T-helper 2 cell treated with Interferon-gamma antibody and Interleukin-4, amounts not matched to agents 5 μg/mL and 100 μg/mL, for 36 hours (primary cell): ENCODE data around the gene TRRAP.
A peak's percentile ranks its signal among the peaks of the same experiment; 100 is the strongest.

Experiments
- DNase-seq: peaks from one replicate; pipeline ENCODE4 v3.0.0; 2021; ENCODE audit warnings: low spot score
- H3K27ac Mint-ChIP-seq: one replicate; pipeline ENCODE4 v1.8.0; 2021; ENCODE audit warnings: mild to moderate bottlenecking, mixed read lengths
- H3K27me3 Mint-ChIP-seq: one replicate; pipeline ENCODE4 v1.8.0; 2021; ENCODE audit warnings: low read depth, mixed read lengths
- H3K36me3 Mint-ChIP-seq: one replicate; pipeline ENCODE4 v1.8.0; 2021; ENCODE audit warnings: low read depth, mixed read lengths
- H3K4me1 Mint-ChIP-seq: one replicate; pipeline ENCODE4 v1.8.0; 2021; ENCODE audit warnings: low read depth, mixed read lengths
- H3K4me3 Mint-ChIP-seq: one replicate; pipeline ENCODE4 v1.8.0; 2022; ENCODE audit warnings: mild to moderate bottlenecking, moderate library complexity, mixed read lengths
- H3K9me3 Mint-ChIP-seq: one replicate; pipeline ENCODE4 v1.8.0; 2021; ENCODE audit warnings: mixed read lengths

TRRAP gene

DNA sequence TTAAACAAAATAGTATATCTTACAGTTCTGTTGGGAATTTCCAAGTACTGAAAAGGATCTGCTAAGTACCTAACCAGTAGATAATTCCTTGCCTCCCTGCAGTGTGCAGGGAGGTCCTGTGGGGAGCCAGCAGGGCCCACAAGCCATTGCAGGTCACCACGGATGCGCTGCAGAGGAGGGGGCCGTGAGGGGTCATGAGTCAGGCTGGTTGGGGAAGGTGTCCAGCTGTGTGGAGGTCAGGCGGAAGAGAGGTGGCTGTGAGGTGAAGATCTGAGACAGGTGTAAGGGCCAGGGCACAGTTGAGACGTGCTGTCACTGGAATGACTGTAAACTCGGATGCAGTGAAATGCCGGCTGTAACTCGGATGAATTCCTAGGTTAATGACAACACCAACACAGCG lies 80.6 kb downstream of the TRRAP start:
- Mint-ChIP-seq H3K27me3 (no peaks in the 10 kb centered on the region), H3K9me3 (no peaks in the 10 kb centered on the region), H3K27ac (peak overlapping the region; percentile 31), H3K4me3 (no peak overlapping the region), H3K36me3 (peaks cover 72% of the 10 kb centered on the region), H3K4me1 (no peaks in the 10 kb centered on the region)
- no peak for DNase-seq

DNA sequence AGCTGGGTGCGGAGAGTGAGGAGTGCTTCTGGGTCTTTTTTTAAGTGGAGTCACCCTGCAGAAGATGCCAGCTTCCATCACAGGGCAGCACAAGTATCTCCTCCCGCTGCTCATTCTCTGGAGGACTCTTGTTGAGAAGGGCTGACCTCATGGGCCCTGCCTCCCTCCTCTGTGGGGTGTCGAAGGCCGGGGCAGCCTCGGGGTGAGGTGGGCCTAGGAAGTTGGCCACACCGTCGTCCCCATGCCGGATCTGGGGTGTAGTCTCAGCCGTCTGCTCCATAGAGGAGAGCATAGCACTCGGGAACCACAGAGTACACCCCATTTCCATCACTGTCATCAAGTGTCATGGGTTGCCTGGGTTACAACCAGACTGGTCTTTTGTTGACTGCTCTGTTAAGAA lies 85.0 kb downstream of the TRRAP start:
- H3K9me3 Mint-ChIP-seq: no peaks in the 10 kb centered on the region
- no peak overlapping the region for H3K4me3 Mint-ChIP-seq
- no peaks in the 10 kb centered on the region for H3K4me1 Mint-ChIP-seq
- H3K36me3 Mint-ChIP-seq: peaks cover 64% of the 10 kb centered on the region
- no peak for DNase-seq
- H3K27me3 Mint-ChIP-seq: no peaks in the 10 kb centered on the region
- H3K27ac Mint-ChIP-seq: no peak overlapping the region

DNA sequence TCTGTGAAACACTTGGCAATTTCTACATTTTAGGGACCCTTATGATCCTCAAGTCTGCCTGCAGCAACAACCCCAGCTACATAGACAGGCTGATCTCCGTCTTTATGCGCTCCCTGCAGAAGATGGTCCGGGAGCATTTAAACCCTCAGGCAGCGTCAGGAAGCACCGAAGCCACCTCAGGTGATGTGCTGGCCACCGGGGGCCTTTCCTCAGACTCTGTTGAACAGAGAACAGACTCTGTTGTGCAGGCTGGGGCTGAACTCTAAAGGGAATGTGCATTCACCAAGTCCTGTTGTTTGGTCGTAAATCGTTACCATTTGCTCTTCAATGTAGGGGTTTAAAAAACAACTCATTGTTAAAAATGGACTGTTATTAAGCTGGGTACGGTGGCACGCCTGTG lies 86.3 kb downstream of the TRRAP start:
- H3K27me3 Mint-ChIP-seq: no peaks in the 10 kb centered on the region
- H3K4me1 Mint-ChIP-seq: no peaks in the 10 kb centered on the region
- H3K4me3 Mint-ChIP-seq: no peak overlapping the region
- H3K9me3 Mint-ChIP-seq: no peaks in the 10 kb centered on the region
- DNase-seq: no peak
- H3K36me3 Mint-ChIP-seq: peaks cover 64% of the 10 kb centered on the region
- no peak overlapping the region for H3K27ac Mint-ChIP-seq

DNA sequence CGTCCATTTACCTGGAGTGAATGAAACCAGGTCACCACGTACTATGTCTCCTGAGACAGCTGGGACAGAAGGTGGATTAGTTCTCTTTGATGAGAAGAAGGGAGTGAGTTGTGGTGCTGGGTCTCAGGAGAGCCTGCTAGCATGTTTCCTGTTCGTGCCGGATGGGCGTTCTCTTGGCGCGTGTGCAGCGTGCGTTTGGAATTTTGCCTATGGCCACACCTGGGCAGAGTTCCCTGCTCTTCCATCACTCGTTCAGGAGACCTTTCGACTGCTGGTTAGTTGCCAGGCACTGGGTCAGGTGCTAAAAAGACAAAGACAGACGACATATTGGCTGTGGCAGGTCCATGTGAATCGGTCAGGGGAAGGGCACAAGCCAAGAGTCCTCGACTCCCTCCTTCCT lies 90.3 kb downstream of the TRRAP start:
- DNase-seq: no peak
- Mint-ChIP-seq H3K27ac (no peak overlapping the region), H3K4me1 (no peaks in the 10 kb centered on the region), H3K36me3 (peaks cover 71% of the 10 kb centered on the region), H3K9me3 (no peaks in the 10 kb centered on the region), H3K4me3 (no peak overlapping the region), H3K27me3 (no peaks in the 10 kb centered on the region)

DNA sequence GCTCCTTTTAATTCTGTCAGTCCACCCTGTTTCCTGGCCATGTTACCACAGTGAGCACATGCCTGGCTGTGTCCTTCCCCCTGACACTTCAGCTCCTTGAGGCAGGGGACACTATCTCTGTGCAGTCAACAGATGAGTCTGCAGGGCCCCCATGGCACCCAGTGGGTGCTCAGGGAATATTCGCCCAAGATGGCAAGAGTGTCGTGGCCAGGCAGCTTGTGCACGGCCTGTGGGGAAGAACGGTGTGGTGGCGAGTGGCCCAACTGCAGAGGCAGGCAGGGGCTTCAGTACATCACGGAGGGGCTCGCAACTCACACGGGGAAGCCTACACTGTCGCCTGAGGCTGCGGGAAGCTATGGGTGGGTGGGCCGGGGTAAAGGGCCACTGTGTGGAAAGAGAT lies 91.1 kb downstream of the TRRAP start:
- Mint-ChIP-seq H3K36me3 (peaks cover 74% of the 10 kb centered on the region), H3K4me3 (no peak overlapping the region), H3K27me3 (no peaks in the 10 kb centered on the region), H3K4me1 (no peaks in the 10 kb centered on the region), H3K27ac (no peak overlapping the region), H3K9me3 (no peaks in the 10 kb centered on the region)
- no peak for DNase-seq

DNA sequence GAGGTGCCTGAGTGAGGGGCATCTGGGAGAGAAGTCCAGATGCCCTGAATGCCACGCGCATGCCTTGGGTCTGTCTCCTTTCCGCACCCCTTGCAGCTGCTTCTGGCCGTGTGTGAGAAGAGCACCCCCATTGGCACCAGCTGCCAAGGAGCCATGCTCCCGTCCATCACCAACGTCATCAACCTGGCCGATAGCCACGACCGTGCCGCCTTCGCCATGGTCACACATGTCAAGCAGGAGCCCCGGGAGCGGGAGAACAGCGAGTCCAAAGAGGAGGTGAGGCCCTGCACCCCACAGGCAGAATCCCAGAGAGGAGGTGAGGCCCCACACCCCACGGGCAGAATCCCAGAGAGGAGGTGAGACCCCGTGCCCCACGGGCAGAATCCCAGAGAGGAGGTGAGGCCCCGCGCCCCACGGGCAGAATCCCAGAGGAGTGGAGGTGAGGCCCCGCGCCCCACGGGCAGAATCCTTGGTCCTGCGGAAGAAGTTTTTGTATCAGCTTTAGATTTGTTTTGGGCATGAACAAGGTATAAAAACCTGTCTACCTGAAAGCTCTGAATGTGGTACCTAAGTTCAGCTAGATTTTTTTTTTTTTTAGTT lies 91.8 kb downstream of the TRRAP start:
- Mint-ChIP-seq H3K36me3 (peaks cover 73% of the 10 kb centered on the region), H3K9me3 (no peaks in the 10 kb centered on the region), H3K4me3 (no peak overlapping the region), H3K27me3 (no peaks in the 10 kb centered on the region), H3K4me1 (no peaks in the 10 kb centered on the region), H3K27ac (no peak overlapping the region)
- no peak for DNase-seq

DNA sequence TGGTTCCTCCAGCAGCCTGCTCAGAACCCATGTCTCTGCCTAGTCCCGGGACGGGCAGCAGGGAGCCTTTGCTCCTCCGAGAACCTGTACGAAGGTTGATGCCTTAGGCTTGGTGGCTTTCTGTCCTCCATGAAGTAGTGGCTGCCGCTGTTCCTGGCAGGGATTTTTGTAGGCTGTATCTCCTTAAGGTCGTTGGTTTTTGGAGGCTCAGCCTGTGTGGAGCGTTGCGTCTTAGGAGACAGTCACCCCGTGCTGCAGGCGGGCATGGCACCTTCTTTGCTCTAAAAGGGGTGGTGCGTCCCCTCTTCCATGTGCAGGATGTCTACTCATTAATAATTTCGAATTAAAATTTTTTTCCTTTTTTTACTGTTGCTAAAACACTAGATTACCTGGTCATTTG lies 92.5 kb downstream of the TRRAP start:
- no peaks in the 10 kb centered on the region for H3K4me1 Mint-ChIP-seq
- H3K9me3 Mint-ChIP-seq: no peaks in the 10 kb centered on the region
- no peak overlapping the region for H3K4me3 Mint-ChIP-seq
- H3K36me3 Mint-ChIP-seq: peaks cover 70% of the 10 kb centered on the region
- no peaks in the 10 kb centered on the region for H3K27me3 Mint-ChIP-seq
- DNase-seq: no peak
- H3K27ac Mint-ChIP-seq: no peak overlapping the region

DNA sequence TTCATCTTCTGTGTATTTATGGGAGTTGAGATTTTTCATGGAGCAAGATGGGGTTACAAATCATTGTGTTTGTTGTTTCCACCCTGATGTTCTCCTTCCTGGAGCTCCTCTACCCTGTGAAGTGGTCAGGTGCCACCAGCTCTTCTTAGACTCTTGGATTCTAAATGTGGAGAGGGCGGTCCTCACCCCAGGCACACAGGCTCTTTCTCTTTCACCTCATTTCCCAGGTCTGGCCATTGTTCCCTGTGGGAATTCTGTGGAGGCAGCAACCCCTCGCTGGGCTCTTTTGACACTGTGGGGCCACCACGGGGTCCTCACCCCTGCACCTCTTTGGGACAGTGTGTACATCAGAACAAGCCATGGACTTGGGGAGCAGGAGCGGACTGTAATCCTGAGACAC lies 95.9 kb downstream of the TRRAP start:
- Mint-ChIP-seq H3K36me3 (peaks cover 65% of the 10 kb centered on the region), H3K4me1 (no peaks in the 10 kb centered on the region)

DNA sequence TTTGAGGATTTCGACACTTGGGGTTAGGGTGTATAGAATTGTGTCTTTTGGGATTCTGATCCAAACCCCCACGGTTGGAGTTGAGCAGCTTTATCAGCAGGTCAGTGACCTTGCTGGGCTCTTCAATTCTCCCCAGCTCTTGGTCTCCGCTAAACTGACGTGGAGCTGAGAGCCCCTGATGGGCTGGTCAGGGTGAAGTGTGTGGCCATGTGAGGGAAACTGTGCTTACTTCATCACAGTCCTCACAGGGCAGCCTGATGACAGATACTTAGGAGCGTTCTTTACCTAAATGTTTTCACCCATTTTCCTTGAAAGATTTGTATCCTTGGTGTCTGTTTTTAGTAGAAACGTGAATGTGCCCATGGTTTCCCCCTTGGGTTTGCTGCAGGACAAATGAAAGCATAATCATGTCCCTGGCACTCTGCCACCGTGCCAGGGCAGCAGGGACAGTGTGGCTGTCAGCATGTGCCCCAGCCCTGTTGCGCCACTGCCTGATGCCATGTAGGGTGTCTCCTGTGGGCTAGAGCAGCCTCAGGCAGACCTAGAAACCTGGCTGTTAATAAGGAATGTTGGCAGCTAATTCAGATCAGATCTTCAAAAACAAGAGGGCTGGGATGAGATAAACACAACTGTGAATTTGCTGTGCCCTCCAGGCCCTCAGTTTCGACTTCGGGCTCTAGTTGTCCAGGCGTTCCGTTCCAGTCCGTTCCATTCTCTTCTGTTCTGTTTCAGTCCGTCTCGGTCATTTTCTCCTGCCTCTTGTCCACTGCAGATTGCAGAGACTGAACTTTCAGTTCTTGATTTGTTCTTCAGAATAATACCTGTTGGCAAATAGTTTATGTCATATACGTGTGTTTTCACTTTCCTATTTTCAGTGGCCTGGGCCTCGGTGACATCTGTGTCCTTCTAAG lies 96.8 kb downstream of the TRRAP start:
- DNase-seq: no peak
- Mint-ChIP-seq H3K27me3 (no peaks in the 10 kb centered on the region), H3K36me3 (peaks cover 63% of the 10 kb centered on the region), H3K9me3 (no peaks in the 10 kb centered on the region), H3K4me1 (no peaks in the 10 kb centered on the region), H3K4me3 (no peak overlapping the region), H3K27ac (no peak overlapping the region)

More for the DNA sequence above, 95.9 kb downstream of the TRRAP start:
- no peaks in the 10 kb centered on the region for H3K27me3 Mint-ChIP-seq
- no peak overlapping the region for H3K27ac Mint-ChIP-seq
- no peak for DNase-seq
- no peak overlapping the region for H3K4me3 Mint-ChIP-seq
- H3K9me3 Mint-ChIP-seq: no peaks in the 10 kb centered on the region

DNA sequence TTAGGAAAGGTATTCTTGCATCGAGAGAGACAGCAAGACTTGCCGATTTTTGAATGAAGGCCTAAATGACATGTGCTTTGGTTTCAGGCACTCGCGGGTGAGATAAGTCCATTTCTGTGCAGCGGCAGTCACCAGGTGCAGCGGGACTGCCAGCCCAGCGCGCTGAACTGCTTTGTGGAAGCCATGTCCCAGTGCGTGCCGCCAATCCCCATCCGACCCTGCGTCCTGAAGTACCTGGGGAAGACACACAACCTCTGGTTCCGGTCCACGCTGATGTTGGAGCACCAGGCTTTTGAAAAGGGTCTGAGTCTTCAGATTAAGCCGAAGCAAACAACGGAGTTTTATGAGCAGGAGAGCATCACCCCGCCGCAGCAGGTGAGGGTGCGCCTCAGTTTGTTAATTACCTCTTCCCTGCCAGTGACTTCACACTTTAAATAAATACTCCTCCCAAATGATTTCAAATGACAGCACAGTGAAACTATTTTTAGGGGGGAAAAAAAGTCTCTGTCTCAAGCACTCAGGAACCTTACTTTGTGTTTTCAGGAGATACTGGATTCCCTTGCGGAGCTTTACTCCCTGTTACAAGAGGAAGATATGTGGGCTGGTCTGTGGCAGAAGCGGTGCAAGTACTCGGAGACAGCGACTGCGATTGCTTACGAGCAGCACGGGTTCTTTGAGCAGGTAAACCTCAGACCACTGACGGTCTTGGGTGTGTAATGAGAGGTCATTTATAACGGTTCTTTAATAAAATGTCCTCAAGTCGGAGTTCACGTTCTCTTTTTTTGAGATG lies 98.3 kb downstream of the TRRAP start:
- Mint-ChIP-seq H3K36me3 (peaks cover 61% of the 10 kb centered on the region), H3K27ac (no peak overlapping the region), H3K9me3 (no peaks in the 10 kb centered on the region), H3K27me3 (no peaks in the 10 kb centered on the region), H3K4me1 (no peaks in the 10 kb centered on the region), H3K4me3 (no peak overlapping the region)
- no peak for DNase-seq

DNA sequence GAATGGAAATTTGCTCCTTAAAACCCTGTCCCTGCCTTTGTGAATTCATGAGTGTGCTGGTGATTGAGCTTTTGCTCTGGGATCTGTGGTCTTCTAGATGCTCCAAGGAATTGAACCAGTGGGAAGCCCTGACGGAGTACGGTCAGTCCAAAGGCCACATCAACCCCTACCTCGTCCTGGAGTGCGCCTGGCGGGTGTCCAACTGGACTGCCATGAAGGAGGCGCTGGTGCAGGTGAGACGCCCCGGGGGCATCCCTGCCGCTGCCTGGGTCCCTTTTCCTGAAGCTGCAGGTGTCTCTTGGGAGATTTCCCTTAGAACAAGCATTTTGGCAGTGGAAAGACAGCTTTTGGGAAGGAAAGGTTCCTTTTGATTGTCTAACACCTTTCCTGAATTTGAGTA lies 100.3 kb downstream of the TRRAP start:
- H3K9me3 Mint-ChIP-seq: no peaks in the 10 kb centered on the region
- DNase-seq: no peak
- no peak overlapping the region for H3K4me3 Mint-ChIP-seq
- H3K27me3 Mint-ChIP-seq: no peaks in the 10 kb centered on the region
- no peaks in the 10 kb centered on the region for H3K4me1 Mint-ChIP-seq
- peaks cover 60% of the 10 kb centered on the region for H3K36me3 Mint-ChIP-seq
- no peak overlapping the region for H3K27ac Mint-ChIP-seq

DNA sequence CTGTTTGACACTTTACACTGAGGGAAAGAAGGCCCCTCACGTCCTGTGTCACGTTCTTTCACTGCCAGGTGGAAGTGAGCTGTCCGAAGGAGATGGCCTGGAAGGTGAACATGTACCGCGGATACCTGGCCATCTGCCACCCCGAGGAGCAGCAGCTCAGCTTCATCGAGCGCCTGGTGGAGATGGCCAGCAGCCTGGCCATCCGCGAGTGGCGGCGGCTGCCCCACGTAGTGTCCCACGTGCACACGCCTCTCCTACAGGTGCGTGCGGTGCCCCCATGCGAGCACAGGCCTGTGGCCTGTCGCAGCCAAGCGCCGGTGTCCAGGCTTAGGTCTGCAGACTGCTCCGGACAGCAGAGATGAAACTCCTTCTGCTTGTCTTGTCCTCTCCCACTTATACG lies 103.4 kb downstream of the TRRAP start:
- H3K4me3 Mint-ChIP-seq: no peak overlapping the region
- no peaks in the 10 kb centered on the region for H3K4me1 Mint-ChIP-seq
- no peak overlapping the region for H3K27ac Mint-ChIP-seq
- H3K27me3 Mint-ChIP-seq: no peaks in the 10 kb centered on the region
- DNase-seq: no peak
- peaks cover 9% of the 10 kb centered on the region for H3K9me3 Mint-ChIP-seq
- peaks cover 68% of the 10 kb centered on the region for H3K36me3 Mint-ChIP-seq

DNA sequence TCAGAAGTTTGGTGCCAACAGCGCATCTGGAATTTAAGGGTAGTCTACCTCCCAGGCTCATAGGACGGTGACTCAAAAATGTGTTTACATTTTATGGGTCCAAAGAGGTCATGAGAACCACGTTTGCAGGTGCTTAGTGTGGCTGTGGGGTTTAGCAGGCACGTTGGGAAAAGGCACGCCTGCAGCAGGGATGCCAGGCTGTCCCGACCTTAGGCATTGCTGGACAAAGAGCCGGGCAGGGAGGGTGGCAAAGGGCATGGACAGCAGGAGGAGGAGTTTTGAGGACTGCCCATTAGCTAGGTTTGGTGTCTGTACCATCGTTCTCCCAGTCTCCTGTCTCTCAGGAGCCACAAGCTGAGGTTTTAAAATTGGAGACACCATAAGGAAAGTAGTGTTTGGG lies 104.4 kb downstream of the TRRAP start:
- DNase-seq: no peak
- no peak overlapping the region for H3K27ac Mint-ChIP-seq
- H3K9me3 Mint-ChIP-seq: peaks cover 9% of the 10 kb centered on the region
- H3K36me3 Mint-ChIP-seq: peaks cover 74% of the 10 kb centered on the region
- H3K27me3 Mint-ChIP-seq: no peaks in the 10 kb centered on the region
- H3K4me3 Mint-ChIP-seq: no peak overlapping the region
- H3K4me1 Mint-ChIP-seq: no peaks in the 10 kb centered on the region

DNA sequence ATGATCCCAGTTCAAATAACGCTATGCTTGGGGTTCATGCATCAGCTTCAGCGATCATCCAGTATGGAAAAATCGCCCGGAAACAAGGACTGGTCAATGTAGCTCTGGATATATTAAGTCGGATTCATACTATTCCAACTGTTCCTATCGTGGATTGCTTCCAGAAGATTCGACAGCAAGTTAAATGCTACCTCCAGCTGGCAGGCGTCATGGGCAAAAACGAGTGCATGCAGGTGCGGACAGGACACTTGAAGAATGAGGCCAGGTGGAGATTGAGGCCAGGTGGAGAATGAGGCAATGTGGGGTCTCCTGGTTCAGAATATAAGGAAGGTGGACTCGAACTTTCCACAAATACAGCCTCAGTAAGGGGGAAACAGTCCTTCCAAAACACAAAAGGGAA lies 105.8 kb downstream of the TRRAP start:
- Mint-ChIP-seq H3K4me1 (no peaks in the 10 kb centered on the region), H3K9me3 (peaks cover 9% of the 10 kb centered on the region), H3K4me3 (no peak overlapping the region)

More for the DNA sequence above, 105.8 kb downstream of the TRRAP start:
- no peak for DNase-seq
- peaks cover 82% of the 10 kb centered on the region for H3K36me3 Mint-ChIP-seq
- no peak overlapping the region for H3K27ac Mint-ChIP-seq
- H3K27me3 Mint-ChIP-seq: no peaks in the 10 kb centered on the region
